Measurements from ENCODE around the gene RAI14.

The RAI14 gene

DNA sequence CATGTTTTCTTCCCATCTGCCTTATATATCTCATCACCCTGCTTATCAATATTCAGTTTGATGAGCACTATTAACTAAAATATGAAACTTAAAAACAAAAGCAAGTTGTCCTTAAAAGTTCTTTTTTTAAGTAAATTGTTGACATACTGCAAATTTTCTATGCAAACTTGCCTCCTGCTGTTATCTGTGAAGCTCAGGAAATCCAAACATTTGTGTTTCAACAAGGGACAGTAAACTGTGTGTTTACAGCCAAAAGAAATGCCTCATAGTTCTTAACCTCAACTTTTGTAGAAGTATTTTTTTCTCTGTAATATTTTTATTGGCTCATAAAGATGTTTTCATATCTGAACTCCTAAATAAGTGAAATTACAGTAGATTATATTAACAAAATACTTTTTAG lies 175.2 kb downstream of the RAI14 start:
- DNase-seq = no peak

DNA sequence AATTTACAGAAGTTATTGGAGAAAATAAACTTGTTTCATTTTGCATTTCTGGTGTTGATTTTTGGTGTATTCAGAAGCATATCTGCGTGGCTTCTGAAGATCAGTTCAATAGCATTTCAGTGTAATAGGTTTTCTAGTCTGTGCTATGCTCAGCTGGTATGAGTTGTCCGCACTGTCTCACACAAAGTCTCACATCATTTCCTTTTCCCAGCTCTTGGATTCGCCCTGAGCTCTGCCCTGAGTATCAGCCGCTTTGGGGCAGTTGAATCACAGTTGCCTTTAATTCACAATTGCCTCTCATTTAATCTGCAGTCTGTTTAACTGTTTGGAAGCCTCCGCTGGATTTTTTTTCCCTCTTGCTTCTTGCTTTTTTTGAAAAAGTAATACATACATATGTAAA lies 176.4 kb downstream of the RAI14 start:
- DNase-seq = no peak

DNA sequence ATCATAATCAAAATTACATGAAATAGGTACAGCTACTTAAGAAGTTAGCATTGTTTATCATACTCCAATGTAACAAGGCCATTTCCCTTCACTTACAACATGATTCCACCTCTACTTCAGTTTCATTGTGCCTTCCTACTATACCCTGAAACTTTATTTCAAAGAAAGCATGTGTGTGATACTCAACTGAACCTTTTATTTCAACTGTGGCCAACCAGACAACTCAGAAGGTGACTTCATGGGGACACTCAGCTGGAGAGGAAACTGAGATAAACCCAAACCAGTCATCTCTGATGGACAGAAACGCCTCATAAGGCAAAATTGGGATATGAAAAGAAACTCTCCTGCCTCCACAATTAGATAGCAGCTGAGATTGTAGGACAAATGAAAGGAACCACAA lies 177.0 kb downstream of the RAI14 start:
- DNase-seq = no peak

DNA sequence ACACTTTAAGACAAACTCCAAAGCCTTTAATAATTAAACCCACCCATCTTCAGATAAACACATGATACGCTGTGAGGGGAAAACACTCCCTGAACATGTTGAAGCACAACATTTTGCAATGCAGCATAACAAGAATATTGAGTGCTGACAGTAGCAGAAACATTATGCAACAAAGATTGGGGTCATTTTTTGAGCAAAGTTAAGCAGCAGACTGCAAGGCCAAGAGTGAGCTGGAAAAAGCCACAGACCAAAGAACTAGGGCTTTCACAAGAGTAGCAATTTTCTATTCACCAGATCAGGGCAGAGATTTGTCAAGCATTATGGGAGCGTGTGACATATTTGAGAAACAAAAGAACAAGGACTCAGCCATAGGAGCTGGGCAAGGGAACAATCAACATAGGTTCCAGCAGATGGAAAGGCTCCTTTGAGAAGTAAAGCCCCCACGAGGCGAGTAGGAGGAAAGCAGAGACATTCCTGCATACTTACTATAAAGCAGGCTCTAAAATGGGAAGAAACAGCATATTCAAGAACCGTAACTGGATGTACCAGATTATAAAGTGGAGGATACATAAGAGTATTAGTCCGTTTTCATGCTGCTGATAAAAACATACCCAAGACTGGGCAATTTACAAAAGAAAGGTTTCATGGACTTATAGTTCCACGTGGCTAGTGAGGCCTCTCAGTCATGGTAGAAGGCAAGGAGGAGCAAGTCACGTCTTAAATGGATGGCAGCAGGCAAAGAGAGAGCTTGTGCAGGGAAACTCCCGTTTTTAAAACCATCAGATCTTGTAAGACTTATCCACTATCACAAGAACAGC lies 178.1 kb downstream of the RAI14 start:
- DNase-seq = no peak

DNA sequence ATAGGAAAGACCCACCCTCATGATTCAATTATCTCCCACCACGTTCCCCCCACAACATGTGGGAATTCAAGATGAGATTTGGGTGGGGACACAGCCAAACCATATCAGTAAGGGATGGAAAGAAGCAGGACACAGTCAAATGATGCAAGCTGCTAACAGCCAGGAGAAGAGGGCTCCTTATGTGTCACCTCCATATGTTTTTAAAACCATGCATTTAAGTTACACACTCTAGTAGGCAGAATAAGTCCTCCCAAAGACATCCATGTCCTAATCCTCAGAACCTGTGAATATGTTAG lies 178.6 kb downstream of the RAI14 start:
- DNase-seq = no peak

DNA sequence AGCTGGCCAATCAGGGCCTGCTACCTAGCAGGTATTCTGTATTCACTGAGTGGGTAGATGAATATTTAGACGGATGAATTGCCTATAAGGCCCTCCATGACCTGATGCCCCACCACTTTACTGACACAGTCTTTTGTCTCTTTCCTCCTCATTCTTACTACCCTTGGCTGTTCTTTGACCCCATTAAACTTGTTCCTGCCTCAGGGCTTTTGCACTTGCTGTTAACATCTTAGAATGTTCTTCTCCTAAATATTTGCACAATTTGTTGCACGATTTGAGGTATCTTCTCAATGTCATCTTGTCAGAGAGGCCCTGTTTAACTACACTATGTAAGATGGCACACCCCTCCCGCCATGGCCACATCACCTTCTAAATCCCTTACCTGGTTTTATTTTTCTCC lies 179.5 kb downstream of the RAI14 start:
- DNase-seq = no peak

DNA sequence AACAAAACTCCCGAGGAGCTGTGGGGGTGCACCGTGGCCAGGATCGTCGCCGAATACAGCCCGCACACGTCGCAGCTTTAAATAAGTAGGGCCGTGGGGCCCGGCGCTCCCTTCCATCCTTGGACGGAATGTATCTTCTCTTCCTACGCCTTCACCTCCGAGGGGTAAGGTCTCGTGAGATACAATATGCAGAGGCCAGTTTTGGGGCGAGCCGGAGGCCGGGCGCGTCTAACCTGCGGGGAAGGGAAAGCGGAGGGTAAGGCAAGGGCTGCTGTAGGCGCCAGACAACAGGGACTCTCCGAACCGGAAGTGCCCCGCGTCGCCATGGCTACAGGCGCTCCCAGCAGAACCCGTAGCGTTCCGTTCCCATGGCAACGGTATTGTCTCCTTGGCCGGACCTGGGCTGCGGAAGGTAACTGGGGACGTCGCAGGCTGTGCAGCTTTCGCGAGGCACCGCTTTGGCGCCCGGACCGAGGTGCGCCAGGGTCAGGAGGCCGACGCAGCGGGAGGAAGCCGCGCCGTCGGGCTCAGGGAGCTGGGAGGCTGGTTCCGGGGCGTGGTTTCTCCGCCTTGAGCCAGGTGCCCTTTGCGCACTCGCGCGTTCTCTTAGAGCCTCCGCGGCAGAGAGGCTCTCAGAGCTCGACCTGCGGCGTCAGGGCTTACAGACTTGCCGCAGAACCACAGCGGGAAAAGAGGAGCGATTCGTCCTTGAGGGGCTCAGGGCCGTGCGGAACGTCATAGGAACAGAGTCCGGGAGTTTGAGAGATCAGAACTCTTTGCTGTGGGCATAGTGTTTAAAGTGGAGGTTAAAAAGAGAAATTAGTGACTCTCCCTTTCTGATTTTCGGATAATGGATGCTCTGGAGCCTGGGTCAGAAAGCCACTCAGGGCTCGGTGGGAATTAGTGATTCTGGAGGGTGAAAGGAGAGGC lies 182.9 kb downstream of the RAI14 start, which contains the start of gene TTC23L:
TSS of gene TTC23L (plus strand) at position 380 of the 930 bp plus-strand sequence. CDS start 1,508 bp downstream, outside the sequence.
- peak; percentile 89 for DNase-seq

DNA sequence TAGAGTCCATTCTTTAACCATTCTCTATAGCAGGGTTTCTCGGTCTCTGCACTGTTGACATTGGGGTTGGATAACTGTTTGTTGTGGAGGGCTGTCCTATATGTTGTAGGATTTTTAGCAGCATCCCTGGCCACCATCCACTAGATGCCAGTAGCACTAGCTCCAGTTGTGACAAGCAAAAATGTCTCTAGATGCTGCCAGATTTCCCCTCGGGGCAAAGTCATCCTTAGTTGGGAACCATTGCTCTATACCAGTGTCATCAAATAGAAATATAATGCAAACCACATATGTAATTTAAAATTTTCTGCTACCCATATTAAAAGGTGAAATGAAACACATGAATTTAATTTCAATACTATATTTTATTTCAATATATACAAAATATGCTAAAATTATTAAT lies 185.7 kb downstream of the RAI14 start:
- no peak for DNase-seq

DNA sequence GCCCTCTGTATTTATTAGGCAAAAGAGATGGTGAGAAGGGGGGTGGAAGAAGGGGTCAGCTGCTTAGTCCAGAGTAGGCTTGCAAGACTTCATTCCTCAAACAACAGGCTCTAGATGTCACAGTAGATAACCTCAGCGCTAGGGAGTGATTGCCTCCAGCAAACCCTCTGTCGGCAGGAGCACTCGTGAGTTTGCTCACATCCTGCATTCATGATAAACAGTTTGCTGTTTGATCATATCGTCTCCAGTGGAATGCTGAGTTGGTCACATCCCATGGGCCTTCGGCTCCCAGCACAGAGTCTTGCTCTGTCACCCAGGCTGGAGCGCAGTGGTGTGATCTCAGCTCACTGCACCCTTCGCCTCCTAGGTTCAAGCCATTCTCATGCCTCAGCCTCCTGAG lies 186.4 kb downstream of the RAI14 start:
- DNase-seq = no peak

DNA sequence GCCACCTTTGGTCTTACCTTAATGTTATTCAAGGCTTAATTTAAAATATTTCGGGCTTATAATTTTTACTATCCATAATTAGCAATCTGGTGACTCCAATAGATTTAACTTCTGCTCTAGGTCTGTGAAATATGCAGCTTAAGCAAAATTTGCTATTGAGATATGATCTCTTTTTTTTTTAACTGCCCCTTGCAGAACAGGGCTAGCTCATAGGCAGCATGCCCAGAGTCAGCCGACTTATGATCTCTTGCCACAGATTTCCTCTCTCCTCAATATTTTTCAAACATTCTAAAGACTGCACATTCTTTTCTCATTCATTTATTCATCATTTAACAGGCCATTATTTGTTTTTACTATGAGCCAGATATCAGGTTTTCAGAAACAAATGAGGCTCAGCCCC lies 187.4 kb downstream of the RAI14 start:
- DNase-seq = no peak

DNA sequence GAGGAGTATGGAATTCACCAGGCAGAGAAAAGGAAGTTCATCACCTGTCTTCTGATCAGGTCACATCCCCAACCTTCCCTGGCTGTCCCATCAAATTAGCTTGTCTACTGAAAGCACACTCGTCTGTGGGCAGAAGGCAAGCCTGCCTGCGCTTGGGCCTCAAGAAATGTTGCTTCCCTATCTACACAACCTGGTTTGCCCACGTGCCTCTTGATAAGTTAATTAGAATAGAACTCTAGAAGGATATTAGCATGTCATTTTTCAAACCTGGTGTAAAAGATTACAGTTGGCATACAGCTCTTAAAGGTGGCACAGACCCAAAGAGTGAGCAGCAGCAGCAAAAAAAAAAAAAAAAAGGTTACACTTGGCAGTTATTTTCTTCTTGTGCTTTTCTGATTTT lies 188.0 kb downstream of the RAI14 start:
- DNase-seq = no peak

DNA sequence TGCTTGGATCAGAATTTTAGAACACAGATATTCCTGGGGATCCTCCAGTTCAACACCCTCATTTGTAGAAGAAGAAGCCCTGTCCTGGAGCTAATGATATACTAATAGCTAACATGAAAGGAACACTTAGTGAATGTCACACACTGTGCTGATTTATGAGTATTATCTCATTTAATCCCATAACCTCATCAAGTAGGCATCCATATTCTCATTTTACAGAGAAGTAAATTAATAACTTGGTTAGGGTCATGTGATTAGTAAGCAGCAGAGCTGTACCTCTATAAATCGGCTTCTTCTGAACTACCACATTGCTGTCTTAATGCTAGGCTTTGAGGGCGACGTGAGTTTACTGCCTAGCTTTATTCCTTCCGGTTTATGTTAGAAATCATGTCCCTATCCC lies 188.9 kb downstream of the RAI14 start:
- no peak for DNase-seq

DNA sequence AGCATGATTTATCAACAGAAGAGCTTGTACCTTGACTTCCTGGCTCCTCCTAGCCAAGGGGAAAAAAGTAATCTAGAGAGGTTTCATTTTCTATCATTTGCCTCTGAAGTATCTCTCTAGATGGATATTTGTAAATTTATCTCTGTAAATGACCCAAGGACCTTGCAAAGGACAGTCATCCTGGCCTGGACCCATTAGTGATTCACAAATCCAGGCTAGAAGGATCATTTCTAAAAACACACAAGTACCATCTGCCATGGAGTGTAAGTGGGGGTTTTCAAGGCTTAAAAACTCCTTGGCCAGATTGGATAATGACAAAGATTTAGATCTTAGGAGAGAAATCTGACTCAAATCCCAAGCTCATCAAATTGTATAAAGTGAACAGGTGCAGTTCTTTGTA lies 190.9 kb downstream of the RAI14 start:
- DNase-seq = no peak

DNA sequence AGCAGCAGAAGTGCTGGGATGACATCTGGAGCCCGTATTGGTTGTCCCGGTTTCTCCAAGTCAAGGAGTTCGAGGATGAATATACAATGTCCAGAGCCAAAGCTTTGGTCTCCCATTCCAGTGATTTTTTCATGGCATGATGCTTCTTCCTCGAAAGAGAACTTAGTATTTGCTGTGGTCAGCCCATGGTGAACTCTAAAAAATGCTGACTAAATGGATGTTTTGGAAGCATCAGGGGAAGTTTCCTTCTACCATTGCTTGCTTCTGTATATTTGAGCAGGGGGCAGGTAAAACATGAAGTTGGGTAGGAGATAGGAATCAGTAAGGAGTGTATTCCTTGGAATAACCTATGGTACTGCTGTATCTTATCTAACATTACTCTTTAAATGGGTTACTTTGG lies 191.4 kb downstream of the RAI14 start:
- DNase-seq = no peak

DNA sequence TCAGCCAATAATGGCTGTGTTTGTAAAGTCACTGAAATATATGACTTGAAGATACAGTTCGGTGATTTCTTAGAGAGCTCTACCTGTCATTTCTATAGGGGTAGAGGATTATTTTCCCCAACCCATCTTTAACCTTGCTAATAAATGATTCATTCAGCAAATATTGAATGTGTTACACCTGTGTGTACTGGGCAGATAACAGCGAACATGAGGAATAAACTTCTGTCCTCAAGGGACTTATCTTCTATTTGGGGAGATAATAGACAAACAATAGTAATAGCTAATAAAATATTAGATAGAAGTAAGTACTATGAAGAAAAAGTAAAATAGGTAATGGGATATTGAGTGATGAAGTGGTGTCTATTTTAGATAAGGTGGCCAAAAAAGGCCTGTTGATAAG lies 192.1 kb downstream of the RAI14 start:
- no peak for DNase-seq

DNA sequence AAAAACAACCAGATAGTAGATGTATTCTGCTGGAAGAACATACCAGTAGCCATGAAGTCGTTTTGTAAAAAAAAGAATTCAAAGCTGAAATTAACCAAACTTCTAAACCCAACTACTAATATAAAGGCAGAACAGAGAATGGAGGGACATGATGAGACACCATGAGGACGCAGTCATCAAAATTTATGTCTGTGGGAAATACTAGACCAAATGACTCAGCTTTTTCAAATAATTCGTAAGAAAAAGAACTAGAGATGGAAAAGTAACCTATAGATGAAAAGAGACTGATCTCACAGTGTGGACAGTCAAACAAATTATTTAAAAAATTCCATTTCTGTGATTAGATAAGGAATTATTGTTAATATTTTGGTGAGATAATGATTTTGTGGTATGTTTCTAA lies 193.1 kb downstream of the RAI14 start:
- DNase-seq = no peak

DNA sequence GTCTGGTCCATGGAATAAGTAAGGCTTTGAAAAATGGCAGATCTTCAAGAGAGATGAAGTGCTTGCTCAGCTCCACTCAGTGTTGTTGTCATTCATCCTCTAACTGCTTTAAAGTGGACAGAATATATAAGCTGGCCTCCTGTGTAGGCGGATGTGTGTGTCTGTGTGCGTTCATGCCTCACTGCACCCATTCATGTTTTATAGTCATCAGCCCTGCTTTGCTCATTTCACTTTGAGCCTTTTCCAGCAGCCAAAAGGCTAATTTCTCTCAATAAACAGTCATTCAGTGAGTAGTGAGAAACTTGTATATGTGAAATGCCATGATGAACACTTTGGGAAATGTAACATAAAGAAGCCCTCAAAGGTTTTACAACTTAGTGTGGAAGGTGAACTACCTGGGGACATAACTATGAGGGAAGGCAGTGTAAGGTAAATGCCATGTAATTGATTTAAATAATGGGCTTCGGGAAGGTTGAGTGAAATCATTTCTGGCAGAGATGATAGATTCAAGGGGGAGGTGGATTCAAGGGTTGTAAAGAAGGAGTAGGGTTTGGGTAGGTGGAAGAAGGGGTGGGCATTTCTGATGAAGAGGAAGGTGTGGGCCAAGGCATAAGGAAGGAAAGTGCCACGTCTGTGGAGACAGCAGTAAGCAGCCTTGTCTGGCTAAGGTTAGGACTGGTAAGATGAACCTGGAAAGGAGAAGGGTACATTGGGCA lies 198.5 kb downstream of the RAI14 start:
- no peak for DNase-seq

DNA sequence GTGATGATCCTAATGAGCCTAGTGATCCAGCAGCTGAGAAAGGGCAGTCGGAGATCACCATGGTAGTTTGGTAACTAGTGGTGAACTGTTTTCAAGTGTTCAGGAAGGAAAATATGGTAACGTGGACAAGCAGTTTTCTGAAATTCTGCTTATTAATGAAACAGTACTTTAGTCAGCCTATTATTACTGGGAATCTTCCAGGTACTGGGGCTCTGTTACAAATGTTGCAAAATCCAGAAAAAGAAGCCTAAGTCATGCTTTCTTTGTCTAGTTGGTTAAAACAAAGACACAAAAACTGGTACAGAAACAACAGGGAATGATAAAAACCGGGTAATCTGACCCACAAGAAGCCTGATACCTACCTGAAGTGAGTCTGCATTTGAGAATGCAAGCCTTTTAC lies 201.0 kb downstream of the RAI14 start:
- DNase-seq = no peak

DNA sequence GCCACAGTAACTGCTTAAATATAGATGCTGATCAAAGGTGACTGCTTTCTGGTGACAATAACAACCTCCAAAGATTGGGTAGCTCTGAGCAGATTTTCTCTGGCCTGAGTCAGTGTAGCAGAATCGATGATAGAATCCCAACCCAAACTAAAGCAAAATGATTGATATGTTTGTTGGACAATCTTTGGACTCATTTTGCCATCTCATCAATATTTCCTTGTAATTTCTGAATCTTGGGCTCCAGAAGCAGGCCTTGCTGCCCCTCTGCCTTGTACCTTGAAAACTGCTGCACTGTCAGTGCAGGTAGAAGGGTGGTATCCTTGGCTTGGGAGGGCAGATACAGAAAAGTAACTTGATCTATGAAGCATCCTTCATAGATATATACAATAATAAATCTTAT lies 201.8 kb downstream of the RAI14 start:
- DNase-seq = no peak

DNA sequence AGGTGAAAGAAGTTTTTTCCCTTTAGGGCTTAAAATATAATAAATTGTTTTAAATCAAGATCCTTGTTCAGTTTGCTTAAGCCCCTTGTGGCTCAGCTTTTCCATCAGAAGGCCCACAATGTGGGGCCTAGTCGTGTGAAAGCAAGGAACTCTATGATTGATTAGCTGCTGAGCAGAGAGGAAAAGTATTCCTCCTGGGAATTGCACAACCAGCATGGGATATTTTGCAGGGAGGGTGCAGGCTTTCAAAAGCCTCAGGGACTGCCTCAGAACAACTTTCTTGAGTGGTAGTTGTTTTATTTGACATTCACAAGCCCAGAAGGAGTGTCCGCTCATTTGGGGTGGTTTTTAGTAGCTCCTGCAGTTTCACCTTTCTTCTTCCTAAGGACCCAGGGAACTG lies 202.7 kb downstream of the RAI14 start:
- DNase-seq = no peak

DNA sequence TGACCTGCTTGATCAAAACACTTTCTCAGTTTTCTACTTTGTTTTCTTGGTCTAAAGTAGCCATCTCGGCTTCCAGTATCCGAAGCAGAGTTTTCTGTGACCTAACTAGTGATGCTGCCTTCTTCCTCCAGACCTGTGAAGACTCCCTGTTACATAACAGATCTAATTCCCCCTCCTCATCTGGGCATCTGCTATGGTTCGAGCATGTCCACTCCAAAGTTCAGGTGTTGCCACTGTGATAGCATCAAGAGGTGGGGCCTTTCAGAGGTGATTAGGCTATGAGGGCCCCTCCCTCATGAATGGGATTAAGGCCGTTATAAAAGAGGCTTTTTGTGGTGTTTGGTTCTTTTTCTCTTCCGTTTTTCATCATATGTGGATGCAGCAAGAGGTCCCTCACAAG lies 203.1 kb downstream of the RAI14 start:
- DNase-seq = no peak

DNA sequence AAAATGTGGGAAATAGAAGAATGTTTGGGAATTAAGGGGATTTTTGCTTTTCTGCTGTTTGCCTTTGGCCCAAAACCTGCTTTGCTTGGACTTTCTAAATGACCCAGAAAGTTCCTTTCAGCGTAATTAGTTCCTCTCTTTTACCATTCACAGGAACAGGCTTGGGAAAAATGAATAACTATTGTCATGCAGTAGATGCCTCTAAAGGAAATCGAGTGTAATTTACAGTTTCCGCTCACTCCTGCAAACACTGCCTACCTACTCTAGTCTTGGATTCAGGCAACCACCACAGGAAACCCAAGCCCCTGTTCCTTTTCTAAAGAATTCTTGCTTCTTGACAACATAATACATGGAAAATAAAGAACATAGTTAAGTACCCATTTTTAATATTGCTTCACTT lies 207.8 kb downstream of the RAI14 start:
- no peak for DNase-seq

DNA sequence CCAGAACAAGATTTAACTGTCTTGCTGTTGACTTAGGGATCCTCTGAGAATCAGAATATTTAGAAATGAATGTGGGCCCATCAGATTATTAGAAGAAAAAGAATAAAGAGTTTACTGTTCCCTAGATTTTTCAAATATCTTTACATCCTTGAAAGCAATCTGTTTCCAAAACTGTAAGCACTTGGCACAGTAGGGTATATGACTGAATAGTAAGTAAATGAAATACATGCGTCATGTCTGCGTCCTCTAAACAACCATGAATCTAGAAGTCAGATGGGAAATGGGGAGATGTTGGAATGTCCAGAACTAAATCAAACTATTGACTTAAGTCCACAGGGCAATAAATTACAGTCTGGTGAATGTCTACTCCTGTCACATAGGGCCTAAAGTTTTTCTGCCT lies 209.0 kb downstream of the RAI14 start:
- no peak for DNase-seq

Measured in right forelimb (tissue), 1 donor.